MG63 (cell line): Measurements from ENCODE around the gene PCDHA9. TPM values are rescaled to one million over a fixed set of nuclear protein-coding genes. Genes with fewer than 3 reads are reported as not detected.
"Not testable (repeated sequence)": the region's sequence is repeated elsewhere in the genome, so short reads cannot be mapped to it uniquely, and the experiment has no call there.

ENCODE experiments used
- DNase-seq: peaks from one replicate; pipeline ENCODE4 v3.0.0-alpha.2; 2020
- H3K27me3 ChIP-seq: fragments of 250-450 bp; sonication (Bioruptor Pico); 2 replicates; pipeline ENCODE4 v1.5.1; 2020; ENCODE audit warnings: mild to moderate bottlenecking, moderate library complexity
- H3K36me3 ChIP-seq: fragments of 250-450 bp; sonication (Bioruptor Pico); 2 replicates; pipeline ENCODE4 v1.5.1; 2020; ENCODE audit warnings: mild to moderate bottlenecking, moderate library complexity
- H3K4me3 ChIP-seq: fragments of 250-450 bp; sonication (Bioruptor Pico); 2 replicates; pipeline ENCODE4 v1.5.1; 2020; ENCODE audit warnings: mild to moderate bottlenecking, moderate library complexity
- H3K9me3 ChIP-seq: fragments of 250-450 bp; sonication (Bioruptor Pico); 2 replicates; pipeline ENCODE4 v1.5.1; 2020; ENCODE audit warnings: mild to moderate bottlenecking, moderate library complexity
- total RNA-seq: library from RNA; depleted of rRNA; stranded (reverse); fragments of >200 nt; shearing (Covaris generic); gene quantifications from 2 replicates; pipeline ENCODE4 v1.2.3, GENCODE V29; 2014; ENCODE audit warnings: low replicate concordance; rRNA removed

Gene PCDHA9
- total RNA-seq, 1 experiment from 2014 or later: not detected

DNA sequence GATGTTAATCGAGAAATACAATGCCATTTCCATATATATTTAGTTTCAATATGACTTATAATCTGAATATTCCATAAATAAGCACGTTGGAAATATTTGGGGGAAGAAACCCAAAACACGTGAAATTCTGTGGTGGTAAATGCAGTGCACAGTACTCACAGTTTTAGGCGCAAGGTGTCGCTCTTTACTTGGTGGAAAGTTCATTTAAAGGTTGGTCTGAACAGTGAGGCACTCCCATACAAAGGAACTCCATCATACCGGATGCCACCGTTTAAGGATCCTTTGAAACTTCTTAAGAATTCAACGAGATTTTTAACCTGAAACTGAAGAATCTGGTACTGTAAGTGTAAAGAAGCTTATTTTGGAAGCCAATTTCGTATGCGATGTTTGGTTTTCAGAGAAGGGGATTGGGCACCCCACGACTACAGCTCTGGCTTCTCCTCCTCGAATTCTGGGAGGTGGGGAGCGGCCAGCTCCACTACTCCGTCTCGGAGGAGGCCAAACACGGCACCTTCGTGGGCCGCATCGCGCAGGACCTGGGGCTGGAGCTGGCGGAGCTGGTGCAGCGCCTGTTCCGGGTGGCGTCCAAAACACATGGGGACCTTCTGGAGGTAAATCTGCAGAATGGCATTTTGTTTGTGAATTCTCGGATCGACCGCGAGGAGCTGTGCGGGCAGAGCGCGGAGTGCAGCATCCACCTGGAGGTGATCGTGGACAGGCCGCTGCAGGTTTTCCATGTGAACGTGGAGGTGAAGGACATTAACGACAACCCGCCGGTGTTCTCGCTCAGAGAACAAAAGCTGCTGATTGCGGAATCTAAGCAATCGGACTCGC, 20.8 kb downstream of the PCDHA9 start, which contains the start of gene PCDHA11:
PCDHA11 (plus strand) TSS at position 237 of the 834 bp plus-strand sequence; CDS start at position 384, 147 bp downstream.
- Histone ChIP-seq H3K36me3 (no peaks in the 10 kb centered on the region), H3K4me3 (no peak within 1 kb of the TSS), H3K9me3 (no peaks in the 10 kb centered on the region), H3K27me3 (peaks cover 6% of the 10 kb centered on the region)
- DNase-seq: no peak

GRCh38 chr5:140869555-140869886, 21.3 kb downstream of the PCDHA9 start:
- no peaks in the 10 kb centered on the region for H3K9me3 ChIP-seq
- H3K4me3 ChIP-seq: no peak overlapping the region
- no peaks in the 10 kb centered on the region for H3K36me3 ChIP-seq
- peaks cover 5% of the 10 kb centered on the region for H3K27me3 ChIP-seq
- DNase-seq: no peak

- H3K4me3 ChIP-seq: no peak overlapping the region
- H3K27me3 ChIP-seq: peaks cover 4% of the 10 kb centered on the region
- no peaks in the 10 kb centered on the region for H3K9me3 ChIP-seq
- H3K36me3 ChIP-seq: no peaks in the 10 kb centered on the region
- DNase-seq: no peak
Observed at GRCh38 chr5:140870221-140871201, 22.3 kb downstream of the PCDHA9 start.

- H3K4me3 ChIP-seq: no peak within 1 kb of the TSS
- no peaks in the 10 kb centered on the region for H3K36me3 ChIP-seq
- no peaks in the 10 kb centered on the region; the same call in 1 of the 2 replicates for H3K27me3 ChIP-seq
- no peaks in the 10 kb centered on the region for H3K9me3 ChIP-seq
- no peak for DNase-seq
Observed at GRCh38 chr5:140875085-140876065, 27.2 kb downstream of the PCDHA9 start, which contains the start of gene PCDHA12. Gene PCDHA12 (plus strand): TSS chr5:140875308. CDS start chr5:140875473, 165 bp downstream.

- H3K36me3 ChIP-seq, DNase-seq, H3K27me3 ChIP-seq, H3K9me3 ChIP-seq, H3K4me3 ChIP-seq: not testable (repeated sequence)
Observed at GRCh38 chr5:140876541-140877261, 28.5 kb downstream of the PCDHA9 start.

- no peak overlapping the region for H3K4me3 ChIP-seq
- no peaks in the 10 kb centered on the region; the same call in 1 of the 2 replicates for H3K27me3 ChIP-seq
- H3K36me3 ChIP-seq: no peaks in the 10 kb centered on the region
- DNase-seq: no peak
- no peaks in the 10 kb centered on the region for H3K9me3 ChIP-seq
Observed at GRCh38 chr5:140877262-140877581, 29.0 kb downstream of the PCDHA9 start.

- H3K27me3 ChIP-seq: no peaks in the 10 kb centered on the region
- DNase-seq: no peak
- no peaks in the 10 kb centered on the region for H3K36me3 ChIP-seq
- no peaks in the 10 kb centered on the region for H3K9me3 ChIP-seq
- no peak within 1 kb of the TSS for H3K4me3 ChIP-seq
Observed at GRCh38 chr5:140881889-140882590, 33.9 kb downstream of the PCDHA9 start, which contains the start of gene PCDHA13. Gene PCDHA13 (plus strand): TSS chr5:140882124. CDS start chr5:140882269, 145 bp downstream.

GRCh38 chr5:140882591-140882899, 34.4 kb downstream of the PCDHA9 start:
- Histone ChIP-seq H3K27me3 (peaks cover 2% of the 10 kb centered on the region; the same call in 1 of the 2 replicates), H3K4me3 (no peak overlapping the region), H3K9me3 (no peaks in the 10 kb centered on the region), H3K36me3 (no peaks in the 10 kb centered on the region)
- DNase-seq: no peak

DNA sequence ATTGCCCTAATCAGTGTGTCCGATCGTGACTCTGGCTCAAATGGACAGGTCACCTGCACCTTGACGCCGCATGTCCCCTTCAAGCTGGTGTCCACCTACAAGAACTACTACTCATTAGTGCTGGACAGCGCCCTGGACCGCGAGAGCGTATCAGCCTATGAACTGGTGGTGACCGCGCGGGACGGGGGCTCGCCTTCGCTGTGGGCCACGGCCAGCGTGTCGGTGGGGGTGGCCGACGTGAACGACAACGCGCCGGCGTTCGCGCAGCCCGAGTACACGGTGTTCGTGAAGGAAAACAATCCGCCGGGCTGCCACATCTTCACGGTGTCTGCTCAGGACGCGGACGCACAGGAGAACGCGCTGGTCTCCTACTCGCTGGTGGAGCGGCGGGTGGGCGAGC, 35.2 kb downstream of the PCDHA9 start:
- no peak for DNase-seq
- Histone ChIP-seq H3K36me3 (no peaks in the 10 kb centered on the region), H3K27me3 (peaks cover 4% of the 10 kb centered on the region; the same call in 1 of the 2 replicates), H3K9me3 (no peaks in the 10 kb centered on the region), H3K4me3 (no peak overlapping the region)

- H3K36me3 ChIP-seq: no peaks in the 10 kb centered on the region
- H3K9me3 ChIP-seq: no peaks in the 10 kb centered on the region
- no peak overlapping the region for H3K4me3 ChIP-seq
- H3K27me3 ChIP-seq: peaks cover 4% of the 10 kb centered on the region; the same call in 1 of the 2 replicates
- DNase-seq: no peak
Observed at GRCh38 chr5:140883927-140884697, 35.9 kb downstream of the PCDHA9 start.

Other genes starting within 250 kb of the PCDHA9 start
- gene CD14, start 215.2 kb upstream of the PCDHA9 start, total RNA-seq: 0.49 and 2.6 TPM in 2 replicates
- gene TMCO6, start 208.9 kb upstream of the PCDHA9 start, total RNA-seq: 5.5 and 10.7 TPM in 2 replicates
- gene NDUFA2, start 200.8 kb upstream of the PCDHA9 start, total RNA-seq: 86.0 and 94.5 TPM in 2 replicates
- gene IK, start 200.6 kb upstream of the PCDHA9 start, total RNA-seq: 53.6 and 96.7 TPM in 2 replicates
- 28.8 and 38.9 TPM in 2 replicates for gene WDR55, start 183.5 kb upstream of the PCDHA9 start, total RNA-seq
- gene DND1, start 174.8 kb upstream of the PCDHA9 start, total RNA-seq: 0.94 TPM in 1 of 2 replicates, not detected in the other
- gene HARS1, start 157.0 kb upstream of the PCDHA9 start, total RNA-seq: 96.9 and 116 TPM in 2 replicates
- gene HARS2, start 156.9 kb upstream of the PCDHA9 start, total RNA-seq: 41.8 and 50.1 TPM in 2 replicates
- 72.7 and 90.9 TPM in 2 replicates for gene ZMAT2, start 147.9 kb upstream of the PCDHA9 start, total RNA-seq
- 0.10 TPM in 1 of 2 replicates, not detected in the other for gene PCDHA1, start 62.2 kb upstream of the PCDHA9 start, total RNA-seq
- 0.44 TPM in 1 of 2 replicates, not detected in the other for gene PCDHA2, start 53.5 kb upstream of the PCDHA9 start, total RNA-seq
- not detected in 2 replicates for gene PCDHA3, start 47.3 kb upstream of the PCDHA9 start, total RNA-seq
- gene PCDHA4, start 41.3 kb upstream of the PCDHA9 start, total RNA-seq: not detected in 2 replicates
- not detected in 2 replicates for gene PCDHA5, start 26.8 kb upstream of the PCDHA9 start, total RNA-seq
- 0.86 TPM in 1 of 2 replicates, not detected in the other for gene PCDHA6, start 20.4 kb upstream of the PCDHA9 start, total RNA-seq
- gene PCDHA7, start 14.1 kb upstream of the PCDHA9 start, total RNA-seq: 0.10 TPM in 1 of 2 replicates, not detected in the other
- gene PCDHA8, start 7.2 kb upstream of the PCDHA9 start, total RNA-seq: not detected in 2 replicates
- gene PCDHA10, start 7.5 kb downstream of the PCDHA9 start, total RNA-seq: not detected in 2 replicates
- not detected in 2 replicates for gene PCDHA11, start 20.6 kb downstream of the PCDHA9 start, total RNA-seq
- not detected in 2 replicates for gene PCDHA12, start 26.9 kb downstream of the PCDHA9 start, total RNA-seq
- not detected in 2 replicates for gene PCDHA13, start 33.7 kb downstream of the PCDHA9 start, total RNA-seq
- gene PCDHAC1, start 77.9 kb downstream of the PCDHA9 start, total RNA-seq: not detected in 2 replicates
- 0.07 TPM in 1 of 2 replicates, not detected in the other for gene PCDHAC2, start 118.1 kb downstream of the PCDHA9 start, total RNA-seq
- not detected in 2 replicates for gene PCDHB1, start 203.0 kb downstream of the PCDHA9 start, total RNA-seq
- gene PCDHB2, start 246.2 kb downstream of the PCDHA9 start, total RNA-seq: 6.0 and 7.0 TPM in 2 replicates